H9 (cell line): ENCODE results near the gene ZFR2. TPM values are rescaled to one million over a fixed set of nuclear protein-coding genes. Genes with fewer than 3 reads are reported as not detected.

Source experiments
- DNase-seq: peaks from one replicate; pipeline ENCODE4 v3.0.0-alpha.2; 2017
- H2AFZ ChIP-seq: one replicate; pipeline ENCODE4 v1.6.1; 2013; ENCODE audit warnings: mild to moderate bottlenecking, low read length, control low read depth, moderate library complexity
- H2AK5ac ChIP-seq: 2 replicates; pipeline ENCODE4 v1.6.1; 2013; ENCODE audit warnings: low read length, control low read depth, mixed read lengths; ENCODE audit not compliant: insufficient read length
- H2BK120ac ChIP-seq: one replicate; pipeline ENCODE4 v1.6.1; 2013; ENCODE audit warnings: low read depth, mild to moderate bottlenecking, low read length, control low read depth, inconsistent platforms; ENCODE audit not compliant: poor library complexity, severe bottlenecking
- H2BK12ac ChIP-seq: 2 replicates; pipeline ENCODE4 v1.6.1; 2013; ENCODE audit warnings: low read length, control low read depth, mixed read lengths, low read depth; ENCODE audit not compliant: insufficient read length
- H2BK15ac ChIP-seq: 2 replicates; pipeline ENCODE4 v1.6.1; 2013; ENCODE audit warnings: low read depth, low read length, control low read depth
- H2BK20ac ChIP-seq: one replicate; pipeline ENCODE4 v1.6.1; 2013; ENCODE audit warnings: low read depth, mild to moderate bottlenecking, low read length, control low read depth, inconsistent platforms; ENCODE audit not compliant: poor library complexity, severe bottlenecking
- H2BK5ac ChIP-seq: 2 replicates; pipeline ENCODE4 v1.6.1; 2013; ENCODE audit warnings: low read length, control low read depth, mixed read lengths; ENCODE audit not compliant: insufficient read length
- H3K14ac ChIP-seq: 2 replicates; pipeline ENCODE4 v1.6.1; 2013; ENCODE audit warnings: low read length, control low read depth; ENCODE audit not compliant: insufficient read depth
- H3K18ac ChIP-seq: 2 replicates; pipeline ENCODE4 v1.6.1; 2013; ENCODE audit warnings: low read depth, mild to moderate bottlenecking, mixed read lengths, low read length, control low read depth; ENCODE audit not compliant: insufficient read length
- H3K23ac ChIP-seq: 2 replicates; pipeline ENCODE4 v1.6.1; 2013; ENCODE audit warnings: low read length, control low read depth, mixed read lengths, low read depth; ENCODE audit not compliant: insufficient read length
- H3K23me2 ChIP-seq: 2 replicates; pipeline ENCODE4 v1.6.1; 2013; ENCODE audit warnings: low read depth, mild to moderate bottlenecking, mixed read lengths, low read length, control low read depth; ENCODE audit not compliant: insufficient read length, poor library complexity, severe bottlenecking
- H3K27ac ChIP-seq: 2 replicates; pipeline ENCODE4 v1.5.1; 2013; ENCODE audit warnings: low read length, control low read depth, mixed read lengths, low read depth; ENCODE audit not compliant: insufficient read length
- H3K27me3 ChIP-seq: 2 replicates; pipeline ENCODE4 v1.6.1; 2013; ENCODE audit warnings: low read length, control low read depth, inconsistent platforms; ENCODE audit not compliant: insufficient read depth
- H3K4ac ChIP-seq: 2 replicates; pipeline ENCODE4 v1.6.1; 2013; ENCODE audit warnings: low read depth, mild to moderate bottlenecking, control low read depth, inconsistent platforms, low read length, moderate library complexity
- H3K4me1 ChIP-seq: 2 replicates; pipeline ENCODE4 v1.6.1; 2013; ENCODE audit warnings: low read length, control low read depth, inconsistent platforms; ENCODE audit not compliant: insufficient read depth
- H3K4me2 ChIP-seq: 2 replicates; pipeline ENCODE4 v1.6.1; 2013; ENCODE audit warnings: low read length, control low read depth, mixed read lengths; ENCODE audit not compliant: insufficient read length, insufficient read depth
- H3K56ac ChIP-seq: 2 replicates; pipeline ENCODE4 v1.6.1; 2013; ENCODE audit warnings: low read depth, mild to moderate bottlenecking, mixed read lengths, low read length, control low read depth; ENCODE audit not compliant: insufficient read length
- H3K79me1 ChIP-seq: 2 replicates; pipeline ENCODE4 v1.6.1; 2013; ENCODE audit warnings: low read depth, mild to moderate bottlenecking, moderate library complexity, low read length, control low read depth, inconsistent platforms; ENCODE audit not compliant: insufficient read depth, poor library complexity, severe bottlenecking
- H3K79me2 ChIP-seq: 2 replicates; pipeline ENCODE4 v1.6.1; 2013; ENCODE audit warnings: low read length, control low read depth, inconsistent platforms; ENCODE audit not compliant: insufficient read depth
- H3K9ac ChIP-seq: 2 replicates; pipeline ENCODE4 v1.6.1; 2013; ENCODE audit warnings: low read length, control low read depth, mixed read lengths; ENCODE audit not compliant: insufficient read length; ENCODE audit errors: extremely low read depth
- H3K9me3 ChIP-seq: one replicate; pipeline ENCODE4 v1.6.1; 2013; ENCODE audit warnings: low read depth, low read length, inconsistent platforms; ENCODE audit not compliant: control insufficient read depth
- H3T11ph ChIP-seq: one replicate; pipeline ENCODE4 v1.6.1; 2013; ENCODE audit warnings: mild to moderate bottlenecking, low read length, control low read depth, inconsistent platforms
- H4K20me1 ChIP-seq: one replicate; pipeline ENCODE4 v1.6.1; 2013; ENCODE audit not compliant: control insufficient read depth, insufficient read length, insufficient read depth
- H4K5ac ChIP-seq: 2 replicates; pipeline ENCODE4 v1.6.1; 2013; ENCODE audit warnings: low read depth, mild to moderate bottlenecking, mixed read lengths, low read length, control low read depth; ENCODE audit not compliant: insufficient read length
- H4K8ac ChIP-seq: replicated peaks from 2 replicates; pipeline ENCODE4 v1.6.1; 2013; ENCODE audit warnings: low read length, control low read depth, mixed read lengths, low read depth; ENCODE audit not compliant: insufficient read length
- H4K91ac ChIP-seq: 2 replicates; pipeline ENCODE4 v1.6.1; 2013; ENCODE audit warnings: low read depth, mild to moderate bottlenecking, moderate library complexity, mixed read lengths, low read length, control low read depth; ENCODE audit not compliant: insufficient read length
- H3K27ac Mint-ChIP-seq, 3 experiments: 2 replicates in 2 of 3; 3 replicates in 1 of 3; pipeline ENCODE4 v1.8.0; 2020 to 2021; ENCODE audit warnings: mixed read lengths in 3 of 3, mild to moderate bottlenecking in 1 of 3, moderate library complexity in 1 of 3
- H3K27me3 Mint-ChIP-seq: 2 replicates; pipeline ENCODE4 v1.8.0; 2021; ENCODE audit warnings: low read depth, mild to moderate bottlenecking, moderate library complexity, mixed read lengths
- H3K36me3 Mint-ChIP-seq, 3 experiments: 2 replicates in 2 of 3; 3 replicates in 1 of 3; pipeline ENCODE4 v1.8.0; 2020 to 2021; ENCODE audit warnings: low read depth in 3 of 3, mixed read lengths in 3 of 3; ENCODE audit not compliant: insufficient read depth in 1 of 3
- H3K4me1 Mint-ChIP-seq, 2 experiments: 2 replicates each; pipeline ENCODE4 v1.8.0; 2020; ENCODE audit warnings: mixed read lengths in 2 of 2
- H3K4me3 Mint-ChIP-seq, 2 experiments: 2 replicates in 1 of 2; 3 replicates in 1 of 2; pipeline ENCODE4 v1.8.0; 2020 to 2021; ENCODE audit warnings: mild to moderate bottlenecking in 2 of 2, mixed read lengths in 2 of 2, moderate library complexity in 1 of 2
- H3K9me3 Mint-ChIP-seq, 2 experiments: 2 replicates in 1 of 2; 3 replicates in 1 of 2; pipeline ENCODE4 v1.8.0; 2020; ENCODE audit warnings: mild to moderate bottlenecking in 2 of 2, mixed read lengths in 2 of 2, moderate library complexity in 1 of 2
- WGBS: extraction: QIAGEN DNeasy Blood & Tissue Kit; methylation state at CpG from one replicate; pipeline ENCODE4 v1.1.7; 2013; ENCODE audit warnings: missing lambda C conversion rate, low lambda C conversion rate, mixed read lengths; ENCODE audit not compliant: insufficient read length; ENCODE audit errors: extremely low coverage; 5-methylcytosine and 5-hydroxymethylcytosine counted together
- total RNA-seq: library from RNA; stranded (reverse); gene quantifications from 2 replicates; pipeline ENCODE4 v1.2.1, GENCODE V29; 2021
- TF ChIP-seq, protein P1 (sequence below): fragments of 200-600 bp; sonication (generic); conservative IDR thresholded peaks from 3 replicates; pipeline ENCODE4 v1.8.0; 2021; ENCODE audit warnings: antibody characterized with exemption, mild to moderate bottlenecking

The ZFR2 gene
- total RNA-seq, 1 experiment from 2014 or later = 18.3 TPM

- TF ChIP-seq, protein P1, sequence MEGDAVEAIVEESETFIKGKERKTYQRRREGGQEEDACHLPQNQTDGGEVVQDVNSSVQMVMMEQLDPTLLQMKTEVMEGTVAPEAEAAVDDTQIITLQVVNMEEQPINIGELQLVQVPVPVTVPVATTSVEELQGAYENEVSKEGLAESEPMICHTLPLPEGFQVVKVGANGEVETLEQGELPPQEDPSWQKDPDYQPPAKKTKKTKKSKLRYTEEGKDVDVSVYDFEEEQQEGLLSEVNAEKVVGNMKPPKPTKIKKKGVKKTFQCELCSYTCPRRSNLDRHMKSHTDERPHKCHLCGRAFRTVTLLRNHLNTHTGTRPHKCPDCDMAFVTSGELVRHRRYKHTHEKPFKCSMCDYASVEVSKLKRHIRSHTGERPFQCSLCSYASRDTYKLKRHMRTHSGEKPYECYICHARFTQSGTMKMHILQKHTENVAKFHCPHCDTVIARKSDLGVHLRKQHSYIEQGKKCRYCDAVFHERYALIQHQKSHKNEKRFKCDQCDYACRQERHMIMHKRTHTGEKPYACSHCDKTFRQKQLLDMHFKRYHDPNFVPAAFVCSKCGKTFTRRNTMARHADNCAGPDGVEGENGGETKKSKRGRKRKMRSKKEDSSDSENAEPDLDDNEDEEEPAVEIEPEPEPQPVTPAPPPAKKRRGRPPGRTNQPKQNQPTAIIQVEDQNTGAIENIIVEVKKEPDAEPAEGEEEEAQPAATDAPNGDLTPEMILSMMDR = no peak
- no peaks in the 10 kb centered on the region for H3K4me1 ChIP-seq
- H3K23ac ChIP-seq = no peak overlapping the region
- no peak overlapping the region for H3K4me3 Mint-ChIP-seq
- no peak overlapping the region for H4K5ac ChIP-seq
- no peak overlapping the region for H4K8ac ChIP-seq
- no peaks in the 10 kb centered on the region for H3K79me1 ChIP-seq
- no peaks in the 10 kb centered on the region for H3K79me2 ChIP-seq
- H3K18ac ChIP-seq = no peak overlapping the region
- H2BK120ac ChIP-seq = no peak overlapping the region
- peaks cover 4% of the 10 kb centered on the region for H3K23me2 ChIP-seq
- no peak overlapping the region for H3K4me2 ChIP-seq
- no peak overlapping the region for H2AFZ ChIP-seq
- no peak overlapping the region for H2BK20ac ChIP-seq
- H3K56ac ChIP-seq = no peak overlapping the region
- H3K9ac ChIP-seq = no peak overlapping the region
- peaks cover 6 to 17% (median 12%) of the 10 kb centered on the region in 3 experiments; a peak in 5 of 7 replicates for H3K36me3 Mint-ChIP-seq
- H3K9me3 ChIP-seq = no peaks in the 10 kb centered on the region
- DNase-seq = no peak
- H3K4me1 Mint-ChIP-seq = peaks cover 4 to 14% of the 10 kb centered on the region in 2 experiments; a peak in 3 of 4 replicates
- H3K4ac ChIP-seq = no peak overlapping the region
- no peak overlapping the region for H4K91ac ChIP-seq
- no CpG with 5 or more reads among the region's 12 CpGs for WGBS
- no peak overlapping the region for H2BK5ac ChIP-seq
- no peak overlapping the region for H3K14ac ChIP-seq
- no peaks in the 10 kb centered on the region for H3K27me3 Mint-ChIP-seq
- H3K27ac Mint-ChIP-seq = no peak overlapping the region
- no peak overlapping the region for H3T11ph ChIP-seq
- H2BK15ac ChIP-seq = no peak overlapping the region
- no peak overlapping the region for H2BK12ac ChIP-seq
- H2AK5ac ChIP-seq = no peak overlapping the region
- H3K27me3 ChIP-seq = no peaks in the 10 kb centered on the region
- H3K9me3 Mint-ChIP-seq = no peaks in the 10 kb centered on the region; a peak in 1 of 5 replicates
- H3K27ac ChIP-seq = no peak overlapping the region
- no peaks in the 10 kb centered on the region for H4K20me1 ChIP-seq
Measured at GRCh38 chr19:3765121-3765520, 103.7 kb downstream of the ZFR2 start.
